HG02943 (cell line): ENCODE measurements around the gene CALR3.

Experiments
- ATAC-seq: cut with Tn5 transposase; IDR thresholded peaks from one replicate; pipeline ENCODE4 v1.9.1; 2021; ENCODE audit warnings: mild to moderate bottlenecking, low read depth, moderate library complexity; ENCODE audit not compliant: unreplicated experiment

CALR3 gene

GRCh38 chr19:16435238-16435917, 60.6 kb downstream of the CALR3 start:
- ATAC-seq: no peak

GRCh38 chr19:16433986-16434385, 62.0 kb downstream of the CALR3 start:
- no peak for ATAC-seq

- no peak for ATAC-seq
Measured at GRCh38 chr19:16429759-16430091, 66.2 kb downstream of the CALR3 start.

GRCh38 chr19:16429066-16429758, 66.8 kb downstream of the CALR3 start:
- ATAC-seq: no peak
